ENCODE measurements around the gene LRRN4CL. TPM values are rescaled to one million over a fixed set of nuclear protein-coding genes. Genes with fewer than 3 reads are reported as not detected.
"Not testable (repeated sequence)": the region's sequence is repeated elsewhere in the genome, so short reads cannot be mapped to it uniquely, and the experiment has no call there.

The LRRN4CL gene
- total RNA-seq, 1 donor from 2014 or later, result 0.13 TPM

DNA sequence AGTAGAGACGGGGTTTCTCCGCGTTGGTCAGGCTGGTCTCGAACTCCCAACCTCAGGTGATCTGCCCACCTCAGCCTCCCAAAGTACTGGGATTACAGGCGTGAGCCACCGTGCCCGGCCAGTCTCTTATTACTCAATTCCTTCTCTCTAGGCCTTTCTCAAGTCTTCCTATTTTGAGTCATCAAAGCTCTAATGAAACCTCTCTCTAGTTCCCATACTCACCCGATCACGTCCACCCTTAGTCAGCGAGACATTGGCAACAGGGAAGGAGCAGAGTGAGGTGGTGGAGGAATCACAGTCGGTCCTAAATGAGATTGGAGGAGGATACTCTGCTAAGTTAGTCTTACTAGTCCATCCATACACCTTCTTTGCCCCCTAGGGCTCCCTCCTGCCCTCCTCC, 12.9 kb upstream of the LRRN4CL start:
- DNase-seq, result no peak
- ChIA-PET POLR2A (interaction anchor here (1.3 kb wide), 1 partner anchor 30 kb away, joined by 6 read pairs; the partner anchor contains the start of genes LBHD1 and UQCC3), CTCF (interaction anchor here (1.4 kb wide), 1 partner anchor 9 kb away, joined by 8 read pairs; no protein-coding TSS in a partner anchor)
- Mint-ChIP-seq H3K4me3 (no peak overlapping the region), H3K27ac (no peak overlapping the region), H3K4me1 (peaks cover 20% of the 10 kb centered on the region), H3K36me3 (ENCODE audit: low read depth) (peaks cover 9% of the 10 kb centered on the region), H3K27me3 (no peaks in the 10 kb centered on the region), H3K9me3 (no peaks in the 10 kb centered on the region)
- intact Hi-C loops (cut with micrococcal nuclease), result no loop called here
- TF ChIP-seq CTCF (IDR thresholded peaks at IDR 0.05), result no peak
- ATAC-seq (ENCODE audit: low read depth), result no peak

DNA sequence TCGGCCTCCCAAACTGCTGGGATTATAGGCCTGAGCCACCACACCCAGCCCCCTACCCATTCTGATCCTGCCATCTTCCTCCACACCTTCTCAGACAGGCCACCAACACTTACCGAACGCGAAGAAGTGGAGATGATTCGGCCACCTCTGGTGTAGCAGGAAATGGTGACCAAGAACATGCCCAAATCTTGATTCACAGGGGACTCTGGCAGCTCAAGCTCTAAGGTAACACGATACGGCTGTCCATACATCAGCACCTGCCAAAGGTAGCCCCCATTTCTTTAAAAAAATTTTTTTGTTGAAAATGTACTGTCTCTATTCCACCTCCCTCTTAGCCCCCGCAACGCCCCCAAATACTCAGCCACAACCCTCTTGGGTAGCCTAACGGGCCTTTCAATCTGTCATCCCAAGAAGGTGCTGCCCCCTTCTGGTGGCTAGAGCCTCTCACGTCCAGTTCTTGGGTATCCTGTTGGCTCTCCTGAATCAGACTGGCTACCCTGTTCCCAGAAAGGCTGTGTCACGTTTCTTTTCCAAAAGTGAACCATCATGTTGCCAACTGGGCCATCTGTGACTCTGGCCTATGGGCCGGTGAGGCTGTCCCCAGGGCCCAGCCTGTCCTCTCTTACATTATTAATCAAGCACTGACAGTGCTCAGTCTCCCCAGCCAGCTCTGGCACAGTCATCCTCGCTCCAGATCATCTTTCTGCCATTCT, 5.3 kb upstream of the LRRN4CL start:
- Mint-ChIP-seq H3K4me1 (peaks cover 5% of the 10 kb centered on the region), H3K27me3 (no peaks in the 10 kb centered on the region), H3K4me3 (no peak overlapping the region), H3K27ac (no peak overlapping the region), H3K36me3 (ENCODE audit: low read depth) (peaks cover 24% of the 10 kb centered on the region), H3K9me3 (no peaks in the 10 kb centered on the region)
- TF ChIP-seq CTCF (IDR thresholded peaks at IDR 0.05), result no peak
- intact Hi-C loops (cut with micrococcal nuclease), result loop anchor here (1.0 kb wide), 7 partner anchors 13 to 299 kb away; partner anchors contain the start of gene EML3
- ChIA-PET CTCF (interaction anchor here (0.6 to 4.7 kb wide), 19 partner anchors 8 to 301 kb away, joined by 3 to 37 read pairs (median 5); partner anchors contain the start of genes B3GAT3, C11orf98, CSKMT and EEF1G), POLR2A (interaction anchor here (0.6 to 1.9 kb wide), 11 partner anchors 10 to 270 kb away, joined by 3 to 8 read pairs (median 5); partner anchors contain the start of genes C11orf98, CSKMT, INTS5 and LBHD1)
- DNase-seq (peak; percentile 55), ATAC-seq (ENCODE audit: low read depth) (peak; percentile 88)

- not testable (repeated sequence) for DNase-seq; H3K9me3 Mint-ChIP-seq; H3K4me3 Mint-ChIP-seq; ATAC-seq (ENCODE audit: low read depth); H3K4me1 Mint-ChIP-seq; H3K27me3 Mint-ChIP-seq; H3K27ac Mint-ChIP-seq
- ChIA-PET CTCF (interaction anchor here (0.6 to 4.7 kb wide), 15 partner anchors 9 to 300 kb away, joined by 3 to 37 read pairs (median 5); partner anchors contain the start of genes C11orf98, CSKMT and TUT1), POLR2A (interaction anchor here (0.6 to 1.9 kb wide), 7 partner anchors 13 to 269 kb away, joined by 3 to 8 read pairs (median 5); partner anchors contain the start of genes C11orf98, CSKMT and TUT1)
- peaks cover 25% of the 10 kb centered on the region for H3K36me3 Mint-ChIP-seq (ENCODE audit: low read depth)
- intact Hi-C loops (cut with micrococcal nuclease), result loop anchor here (1.0 kb wide), 6 partner anchors 12 to 298 kb away; partner anchors contain the start of gene EML3
These were observed 4.3 kb upstream of the LRRN4CL start for GRCh38 chr11:62693624-62694023.

DNA sequence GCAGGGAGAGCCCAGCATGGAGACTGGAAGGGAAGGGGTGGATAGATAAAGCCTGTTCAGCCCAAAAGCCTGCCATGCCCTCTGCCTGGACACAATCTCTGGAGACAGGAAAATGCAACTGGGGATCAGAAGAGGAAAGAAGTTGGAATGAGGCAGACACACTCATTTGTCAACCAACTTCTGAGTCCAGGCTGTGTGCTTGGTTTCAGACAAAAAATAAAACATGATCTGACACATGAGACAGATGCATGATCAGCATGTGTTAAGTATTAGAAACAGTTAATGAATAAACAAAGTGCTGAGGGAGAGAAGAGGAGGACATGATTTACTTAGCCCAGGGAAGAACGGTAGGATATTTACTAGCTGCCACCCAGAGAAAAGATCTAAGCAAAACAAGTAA, 839 bp downstream of the LRRN4CL start:
- ChIA-PET CTCF (no interaction called here), POLR2A (interaction anchor here (0.6 to 1.6 kb wide), 3 partner anchors 17 to 42 kb away, joined by 3 to 8 read pairs (median 3); partner anchors contain the start of genes GANAB and UQCC3)
- no peak for TF ChIP-seq CTCF (IDR thresholded peaks at IDR 0.05)
- intact Hi-C loops (cut with micrococcal nuclease), result no loop called here
- peaks cover 7% of the 10 kb centered on the region for H3K27me3 Mint-ChIP-seq
- peaks cover 25% of the 10 kb centered on the region for H3K36me3 Mint-ChIP-seq (ENCODE audit: low read depth)
- DNase-seq (no peak), ATAC-seq (ENCODE audit: low read depth) (no peak)
- no peak overlapping the region for H3K27ac Mint-ChIP-seq
- H3K9me3 Mint-ChIP-seq, result no peaks in the 10 kb centered on the region
- H3K4me3 Mint-ChIP-seq, result no peak overlapping the region
- no peaks in the 10 kb centered on the region for H3K4me1 Mint-ChIP-seq

- DNase-seq (no peak), ATAC-seq (ENCODE audit: low read depth) (peak; percentile 28)
- peaks cover 23% of the 10 kb centered on the region for H3K36me3 Mint-ChIP-seq (ENCODE audit: low read depth)
- no peak for TF ChIP-seq CTCF (IDR thresholded peaks at IDR 0.05)
- no peaks in the 10 kb centered on the region for H3K9me3 Mint-ChIP-seq
- POLR2A ChIA-PET, result interaction anchor here (0.6 to 1.6 kb wide), 5 partner anchors 20 to 128 kb away, joined by 3 to 8 read pairs (median 3); partner anchors contain the start of gene GANAB
- H3K4me1 Mint-ChIP-seq, result no peaks in the 10 kb centered on the region
- no peak overlapping the region for H3K27ac Mint-ChIP-seq
- CTCF ChIA-PET, result no interaction called here
- no peak overlapping the region for H3K4me3 Mint-ChIP-seq
- H3K27me3 Mint-ChIP-seq, result peaks cover 7% of the 10 kb centered on the region
- intact Hi-C loops (cut with micrococcal nuclease), result no loop called here
These were observed 1.6 kb downstream of the LRRN4CL start for GRCh38 chr11:62687508-62688396.

Data from activated B cell treated with CpG ODN at 0.5 μM for 24 hours (primary cell).